IPS DF 19.7 (cell line): ENCODE results near the gene USP13.

Source experiments
- DNase-seq: peaks from one replicate; pipeline ENCODE4 v3.0.0-alpha.2; 2013; ENCODE audit warnings: low read depth, low spot score

Gene USP13

DNA sequence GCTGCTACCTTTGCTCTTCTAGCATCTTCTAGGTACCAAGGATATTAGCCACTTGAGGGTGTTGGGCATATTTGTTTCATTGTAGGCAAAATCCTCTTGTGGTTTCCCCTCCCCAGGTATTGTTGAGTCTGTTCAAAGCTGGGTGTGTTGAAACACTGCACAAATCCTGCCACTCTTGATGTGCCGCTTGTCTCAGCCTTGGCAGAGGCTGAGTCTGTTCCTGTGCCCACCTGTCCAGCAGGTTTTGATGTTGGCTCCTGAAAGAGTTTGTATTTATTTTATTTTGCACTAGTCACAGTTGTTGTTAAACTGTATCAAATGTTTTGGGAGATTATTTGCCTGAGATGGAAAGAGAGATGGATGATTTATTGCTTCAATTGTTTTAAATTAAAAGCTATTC is 136.2 kb downstream of the USP13 start:
- DNase-seq, result no peak

- no peak for DNase-seq
These were observed 139.0 kb downstream of the USP13 start for GRCh38 chr3:179791793-179792192.

DNA sequence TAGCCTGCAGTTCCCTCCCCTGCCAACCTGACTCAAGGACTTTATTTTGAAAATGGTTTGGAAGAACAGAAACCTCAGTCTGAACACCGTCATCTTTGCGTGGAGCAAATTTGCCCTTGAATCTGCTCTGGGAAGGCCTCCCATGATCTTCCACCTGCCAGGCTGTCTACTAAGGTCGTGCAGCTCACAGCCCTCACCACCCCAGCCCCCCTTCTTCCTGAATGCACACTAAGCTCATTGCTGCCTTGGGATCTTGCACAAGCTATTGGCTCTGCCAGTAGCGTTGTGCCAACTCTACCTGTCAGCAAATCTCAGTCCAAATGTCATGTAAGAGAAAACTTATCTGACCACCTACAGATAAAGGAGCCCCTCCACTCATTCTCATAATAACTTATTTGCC is 141.5 kb downstream of the USP13 start:
- no peak for DNase-seq

- no peak for DNase-seq
These were observed 143.6 kb downstream of the USP13 start for GRCh38 chr3:179796421-179796820.

- no peak for DNase-seq
These were observed 144.4 kb downstream of the USP13 start for GRCh38 chr3:179797192-179797591.

DNA sequence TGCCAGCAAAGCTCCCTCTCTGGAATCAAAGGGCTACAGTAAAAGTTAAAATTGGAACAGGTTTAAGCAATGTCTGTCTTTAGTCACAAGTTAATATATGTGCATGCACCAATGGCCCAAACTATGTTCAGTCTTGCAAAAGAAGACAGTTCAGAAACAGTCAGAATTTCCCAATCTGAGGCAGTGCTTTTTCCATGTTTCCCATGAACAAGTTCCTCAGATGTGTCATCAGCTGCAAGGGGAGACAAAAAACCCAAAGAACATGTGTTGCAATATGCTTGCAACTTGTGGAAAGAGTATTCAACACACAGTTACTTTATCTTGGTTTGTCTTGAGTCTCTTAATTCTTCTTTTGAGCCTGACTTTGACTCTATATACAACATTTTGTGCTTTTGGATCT is 148.4 kb downstream of the USP13 start:
- DNase-seq, result no peak

DNA sequence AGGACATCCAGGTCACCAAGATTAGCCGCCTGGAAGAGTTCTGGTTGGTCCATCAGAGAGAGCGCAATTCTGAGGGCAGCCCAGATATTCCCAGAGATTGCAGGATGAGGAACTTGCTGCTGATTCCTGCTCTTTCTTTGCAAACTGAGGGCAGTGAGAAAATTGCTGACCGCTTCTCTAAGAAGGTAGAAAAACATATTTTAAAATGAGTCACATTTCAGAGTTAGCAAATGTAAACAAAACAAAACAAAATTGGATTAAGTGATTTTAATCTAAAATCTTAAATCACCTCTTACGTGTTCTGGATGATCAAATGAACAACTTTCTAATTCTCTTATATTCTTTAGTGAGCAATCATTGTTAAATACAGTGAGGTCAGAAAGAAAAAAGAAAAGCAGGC is 149.0 kb downstream of the USP13 start:
- no peak for DNase-seq

GRCh38 chr3:179806177-179806576 is 153.3 kb downstream of the USP13 start:
- DNase-seq, result no peak

DNA sequence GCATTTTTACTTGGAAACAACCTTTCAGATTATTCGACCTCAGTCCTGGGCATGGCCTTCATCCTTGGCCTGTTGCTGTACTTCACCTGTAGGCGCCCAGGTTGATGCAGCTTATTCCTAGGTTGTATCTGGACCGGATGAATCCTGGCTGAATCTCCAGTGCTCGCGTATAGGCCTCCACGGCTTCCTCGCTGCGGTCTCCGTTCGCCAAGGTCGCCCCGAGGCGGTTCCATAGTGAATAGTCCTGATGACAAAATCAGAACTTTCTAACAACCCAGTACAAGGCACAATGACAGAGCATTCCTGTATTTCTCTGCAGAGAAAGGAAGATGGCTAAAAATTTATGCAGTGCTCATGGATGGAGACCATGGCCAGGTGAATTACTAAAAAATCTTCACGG is 154.7 kb downstream of the USP13 start:
- DNase-seq, result no peak

- DNase-seq, result no peak
These were observed 156.8 kb downstream of the USP13 start for GRCh38 chr3:179809639-179810038.

DNA sequence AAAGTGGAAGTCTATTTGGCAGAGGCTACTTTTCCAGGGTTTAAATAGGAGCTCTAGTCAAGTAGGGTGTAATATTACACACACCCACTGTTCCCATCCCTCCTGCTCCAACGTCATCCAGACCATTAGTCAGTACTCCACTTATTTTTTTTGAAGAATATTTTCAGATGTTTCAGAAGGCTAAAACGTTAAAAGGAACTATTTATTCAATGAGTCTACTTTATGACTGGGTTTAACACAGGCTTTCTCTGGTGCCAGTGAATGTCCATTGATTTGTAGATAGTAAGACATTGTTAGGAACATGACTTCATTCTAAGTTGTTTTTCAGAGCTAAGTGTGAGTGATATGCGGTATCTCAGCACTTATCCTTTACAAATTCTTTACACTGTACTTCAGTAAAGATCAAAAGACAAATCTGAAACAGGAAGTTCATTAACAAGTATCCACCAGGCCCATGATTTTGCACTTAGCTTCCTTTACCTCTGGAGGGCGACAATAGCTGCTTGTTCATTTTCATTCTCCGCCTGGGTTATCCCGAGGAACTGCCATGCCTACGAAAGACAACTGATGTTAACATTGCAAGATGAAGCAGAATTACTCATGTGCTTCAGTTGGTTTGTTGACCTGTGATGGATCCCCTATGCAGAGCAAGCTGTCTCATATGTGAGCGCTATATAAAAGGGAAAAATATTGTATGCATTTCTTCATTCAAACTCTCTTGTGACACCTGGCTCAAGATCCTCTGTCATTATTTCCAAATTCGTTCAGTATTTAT is 158.7 kb downstream of the USP13 start:
- peak; percentile 30 for DNase-seq

- DNase-seq, result no peak
These were observed 159.2 kb downstream of the USP13 start for GRCh38 chr3:179812096-179812382.

DNA sequence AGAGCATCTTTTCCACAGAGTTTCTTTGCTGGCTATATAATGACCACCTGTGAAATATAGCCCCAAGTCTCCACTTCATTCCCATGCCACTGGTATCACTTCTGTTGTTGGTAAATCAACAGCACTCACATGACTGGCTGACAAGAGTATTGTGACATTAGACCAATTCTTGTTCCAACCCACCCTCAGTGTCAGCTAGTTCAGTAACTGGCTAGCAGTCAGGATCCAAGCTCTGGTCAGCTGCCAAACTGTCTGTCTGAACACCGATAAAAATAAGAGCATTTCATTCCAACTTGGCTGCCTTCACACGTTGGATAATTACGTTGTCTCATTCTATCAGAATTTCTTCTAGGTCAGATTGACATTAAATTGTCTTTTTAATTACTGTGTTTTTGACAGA is 166.5 kb downstream of the USP13 start:
- DNase-seq, result no peak

- DNase-seq, result no peak
These were observed 169.5 kb downstream of the USP13 start for GRCh38 chr3:179822296-179822695.

DNA sequence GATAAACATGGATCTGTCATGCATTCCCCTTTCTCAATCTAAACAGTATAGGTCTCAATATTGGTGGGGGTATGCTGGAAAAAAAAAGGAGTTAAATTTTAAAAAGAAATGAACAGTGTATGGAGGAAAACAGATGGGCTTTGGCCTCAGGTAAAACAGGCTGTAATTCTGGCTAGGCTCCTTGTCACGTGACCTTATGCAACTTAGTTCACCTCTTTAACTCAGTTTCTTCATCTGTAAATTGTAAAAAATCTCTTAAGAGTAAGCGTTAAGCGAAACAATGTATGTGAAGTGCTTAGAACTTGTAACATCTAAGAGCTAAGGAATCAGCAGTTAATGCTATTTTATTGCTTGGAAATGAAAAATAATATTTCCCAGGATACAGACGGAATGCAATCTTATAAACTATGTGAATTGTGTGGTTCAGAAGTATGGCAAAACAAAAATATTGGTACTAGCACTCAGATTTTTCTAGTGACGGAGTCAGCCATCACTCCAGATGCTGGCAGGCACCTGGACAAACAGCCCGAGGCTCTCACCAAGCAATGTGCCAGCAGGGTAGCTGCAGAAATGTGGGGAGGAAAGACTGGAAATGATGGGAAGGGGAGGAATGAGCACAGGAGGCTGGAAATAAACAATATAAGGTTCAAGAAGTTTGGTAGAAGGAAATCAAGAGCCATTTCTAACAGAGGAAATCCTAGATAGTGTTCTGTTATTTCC is 172.8 kb downstream of the USP13 start:
- no peak for DNase-seq

DNA sequence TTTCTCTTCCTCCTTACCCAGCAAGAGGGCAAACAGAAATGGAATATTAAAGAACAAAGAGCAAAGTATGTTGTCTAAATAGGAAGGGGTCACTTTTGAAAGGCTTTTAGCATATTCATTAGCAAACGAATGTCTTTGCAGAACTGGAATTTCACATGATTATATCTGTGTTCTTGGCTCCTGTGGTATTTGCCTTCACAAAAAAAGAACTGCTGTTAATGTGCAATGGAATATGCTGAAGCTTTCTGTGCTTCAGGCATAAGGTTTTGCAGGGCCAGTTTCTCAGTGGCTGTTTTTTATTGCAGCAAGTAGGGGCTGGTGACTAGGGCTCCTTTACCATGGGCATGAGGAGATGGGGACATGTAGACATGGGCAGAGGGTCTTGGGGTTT is 173.4 kb downstream of the USP13 start:
- DNase-seq, result no peak

DNA sequence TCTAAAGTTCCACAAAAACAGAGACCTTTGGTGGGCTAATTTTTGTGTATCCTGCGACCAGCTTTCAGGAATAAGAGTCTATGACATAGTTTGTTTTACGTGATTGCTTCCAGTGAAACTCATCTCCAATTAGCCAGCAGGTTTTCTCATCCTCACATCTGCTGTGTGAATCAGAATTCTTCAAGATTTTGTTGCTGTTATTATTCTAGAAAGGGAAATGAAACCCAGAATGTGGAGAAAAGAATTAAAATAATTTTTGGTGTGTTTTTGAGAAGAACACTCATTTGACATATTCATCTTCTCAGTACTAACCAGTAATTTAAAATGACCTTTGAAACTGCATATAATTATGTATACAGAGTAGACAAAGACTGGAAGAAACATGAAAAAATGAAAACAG is 175.9 kb downstream of the USP13 start:
- no peak for DNase-seq

DNA sequence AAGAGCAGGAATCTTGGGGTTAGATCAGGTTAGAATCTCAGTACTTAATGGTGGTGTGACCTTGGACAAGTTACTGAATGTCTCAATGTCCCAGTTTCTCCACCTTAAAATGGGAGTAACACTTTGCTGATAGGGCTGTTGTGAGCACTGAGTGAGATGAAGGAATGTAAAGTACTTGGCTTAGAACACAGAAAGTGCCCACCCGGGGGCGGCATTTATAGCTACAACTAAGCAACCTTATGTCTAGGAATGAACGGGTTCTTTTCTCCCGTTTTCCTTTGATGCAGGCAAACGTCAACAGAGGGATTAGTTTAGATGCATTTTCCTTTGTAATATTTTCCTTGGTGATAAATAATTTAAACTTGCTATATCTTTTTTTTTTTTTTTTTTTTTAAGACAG is 176.6 kb downstream of the USP13 start:
- DNase-seq, result no peak

GRCh38 chr3:179832333-179832854 is 179.6 kb downstream of the USP13 start:
- DNase-seq, result no peak

- DNase-seq, result no peak
These were observed 180.5 kb downstream of the USP13 start for GRCh38 chr3:179833294-179833693.

DNA sequence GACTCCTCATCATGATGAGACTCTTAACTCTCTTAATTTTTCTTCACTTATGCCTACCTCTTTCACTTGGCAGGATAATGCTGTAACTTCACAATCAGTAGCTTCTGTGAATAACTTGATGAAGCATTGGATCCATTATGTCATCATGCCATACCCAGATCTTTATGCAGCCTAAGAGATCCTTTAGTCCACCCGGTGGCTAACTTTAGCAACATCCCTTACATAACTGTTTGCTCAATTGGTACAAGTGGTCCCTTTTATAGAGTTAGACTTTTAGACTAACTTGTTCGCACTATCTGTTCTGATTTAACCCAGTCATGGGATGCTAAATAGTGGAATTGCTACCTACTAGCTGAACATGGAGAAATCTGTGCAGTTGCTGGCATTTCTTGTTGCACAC is 184.5 kb downstream of the USP13 start:
- no peak for DNase-seq
